Measurements from ENCODE around the gene LDLRAD4.

Gene LDLRAD4

GRCh38 chr18:13661779-13662256 lies 443.3 kb downstream of the LDLRAD4 start:
- TF ChIP-seq TEAD4 (IDR thresholded peaks at IDR 0.05) (no peak), EP300 (IDR thresholded peaks at IDR 0.05; ENCODE audit: borderline replicate concordance) (no peak), FOXM1 (IDR thresholded peaks at IDR 0.05; ENCODE audit: borderline replicate concordance, low read depth) (no peak), CEBPB (IDR thresholded peaks at IDR 0.05) (no peak), TAF1 (IDR thresholded peaks at IDR 0.05; ENCODE audit: low read depth) (no peak), REST (IDR thresholded peaks at IDR 0.05; ENCODE audit: low read depth) (no peak), NFIC (IDR thresholded peaks at IDR 0.05) (no peak), CREB1 (IDR thresholded peaks at IDR 0.05; ENCODE audit: low read depth) (no peak), TCF12 (IDR thresholded peaks at IDR 0.05; ENCODE audit: low read depth) (no peak), EGR1 (IDR thresholded peaks at IDR 0.05) (no peak), YY1 (IDR thresholded peaks at IDR 0.05; ENCODE audit: low read depth) (no peak), ZBTB7A (IDR thresholded peaks at IDR 0.05; ENCODE audit: low read depth) (no peak), USF1 (IDR thresholded peaks at IDR 0.05) (no peak), RAD21 (IDR thresholded peaks at IDR 0.05; ENCODE audit: low read depth) (no peak)

- TF ChIP-seq ZBTB7A (IDR thresholded peaks at IDR 0.05; ENCODE audit: low read depth) (no peak), RAD21 (IDR thresholded peaks at IDR 0.05; ENCODE audit: low read depth) (no peak), TAF1 (IDR thresholded peaks at IDR 0.05; ENCODE audit: low read depth) (no peak), MAX (IDR thresholded peaks at IDR 0.05) (no peak), TEAD4 (IDR thresholded peaks at IDR 0.05) (no peak)
Observed at GRCh38 chr18:13672657-13673056, 454.1 kb downstream of the LDLRAD4 start.

- TF ChIP-seq USF1 (IDR thresholded peaks at IDR 0.05) (no peak), EGR1 (IDR thresholded peaks at IDR 0.05) (no peak), EP300 (IDR thresholded peaks at IDR 0.05; ENCODE audit: borderline replicate concordance) (no peak), TCF12 (IDR thresholded peaks at IDR 0.05; ENCODE audit: low read depth) (no peak), FOXM1 (IDR thresholded peaks at IDR 0.05; ENCODE audit: borderline replicate concordance, low read depth) (no peak), REST (IDR thresholded peaks at IDR 0.05; ENCODE audit: low read depth) (no peak), TAF1 (IDR thresholded peaks at IDR 0.05; ENCODE audit: low read depth) (no peak), CREB1 (IDR thresholded peaks at IDR 0.05; ENCODE audit: low read depth) (no peak), YY1 (IDR thresholded peaks at IDR 0.05; ENCODE audit: low read depth) (no peak), ZBTB7A (IDR thresholded peaks at IDR 0.05; ENCODE audit: low read depth) (no peak), NFIC (IDR thresholded peaks at IDR 0.05) (no peak), RAD21 (IDR thresholded peaks at IDR 0.05; ENCODE audit: low read depth) (no peak), CEBPB (IDR thresholded peaks at IDR 0.05) (no peak), TEAD4 (IDR thresholded peaks at IDR 0.05) (no peak), MAX (IDR thresholded peaks at IDR 0.05) (no peak)
Observed at GRCh38 chr18:13676471-13676870, 457.9 kb downstream of the LDLRAD4 start.

GRCh38 chr18:13680612-13681011 lies 462.1 kb downstream of the LDLRAD4 start:
- no peak for TF ChIP-seq FOXM1 (IDR thresholded peaks at IDR 0.05; ENCODE audit: borderline replicate concordance, low read depth)
- no peak for TF ChIP-seq TEAD4 (IDR thresholded peaks at IDR 0.05)
- no peak for TF ChIP-seq REST (IDR thresholded peaks at IDR 0.05; ENCODE audit: low read depth)
- no peak for TF ChIP-seq EGR1 (IDR thresholded peaks at IDR 0.05)
- no peak for TF ChIP-seq EP300 (IDR thresholded peaks at IDR 0.05; ENCODE audit: borderline replicate concordance)
- TF ChIP-seq MAX (IDR thresholded peaks at IDR 0.05), result no peak
